NCI-H524 treated with DMSO at 0.1 percent for 48 hours (cell line): Measurements from ENCODE around the gene DPP9.
"Not testable (repeated sequence)": the region's sequence is repeated elsewhere in the genome, so short reads cannot be mapped to it uniquely, and the experiment has no call there.

Source experiments
- DNase-seq: peaks from one replicate; lab custom pipeline; 2025; lab: John Stamatoyannopoulos, UW

The DPP9 gene

DNA sequence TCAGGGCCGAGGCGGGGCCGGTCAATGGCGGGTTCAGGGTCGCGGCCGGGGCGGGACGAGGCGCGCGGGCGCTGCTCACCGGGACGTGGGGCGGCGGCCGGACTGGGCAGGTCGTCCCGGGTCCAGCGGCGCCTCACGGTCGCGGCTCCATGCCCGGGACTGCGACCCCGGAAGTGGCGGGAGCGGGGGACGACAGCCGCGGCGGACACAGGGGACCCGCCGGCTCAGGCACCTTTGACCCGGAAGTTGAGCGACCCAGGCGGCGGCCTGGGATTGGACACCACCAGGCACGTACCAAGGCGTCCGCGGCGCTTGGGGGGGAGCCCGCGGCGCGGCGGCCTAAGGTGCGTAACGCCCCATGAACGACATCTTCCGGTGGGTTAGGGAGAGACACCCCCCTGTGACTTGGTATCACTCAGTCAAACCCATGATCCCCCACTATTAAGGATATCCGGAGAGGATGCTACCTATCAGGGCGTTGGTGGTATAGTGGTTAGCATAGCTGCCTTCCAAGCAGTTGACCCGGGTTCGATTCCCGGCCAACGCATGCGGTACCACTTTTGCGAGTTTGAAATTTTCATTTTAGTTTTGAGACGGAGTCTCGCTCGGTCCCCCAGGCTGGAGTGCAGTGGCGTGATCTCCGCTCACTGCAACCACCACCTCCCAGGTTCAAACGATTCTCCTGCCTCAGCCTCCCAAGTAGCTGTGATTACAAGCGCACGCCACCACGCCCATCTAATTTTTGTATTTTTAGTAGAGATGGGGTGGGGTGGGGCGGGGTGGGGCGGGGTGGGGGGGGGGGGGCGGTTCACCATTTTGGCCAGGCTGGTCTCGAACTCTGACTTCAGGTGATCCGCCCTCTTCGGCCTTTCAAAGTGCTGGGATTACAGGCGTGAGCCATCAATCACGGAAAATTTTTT lies at the start of gene DPP9:
TSS of gene DPP9 (minus strand) at position 248 of the 920 bp plus-strand sequence. CDS start 3,936 bp downstream, outside the sequence.
- DNase-seq = peak; percentile 97

DNA sequence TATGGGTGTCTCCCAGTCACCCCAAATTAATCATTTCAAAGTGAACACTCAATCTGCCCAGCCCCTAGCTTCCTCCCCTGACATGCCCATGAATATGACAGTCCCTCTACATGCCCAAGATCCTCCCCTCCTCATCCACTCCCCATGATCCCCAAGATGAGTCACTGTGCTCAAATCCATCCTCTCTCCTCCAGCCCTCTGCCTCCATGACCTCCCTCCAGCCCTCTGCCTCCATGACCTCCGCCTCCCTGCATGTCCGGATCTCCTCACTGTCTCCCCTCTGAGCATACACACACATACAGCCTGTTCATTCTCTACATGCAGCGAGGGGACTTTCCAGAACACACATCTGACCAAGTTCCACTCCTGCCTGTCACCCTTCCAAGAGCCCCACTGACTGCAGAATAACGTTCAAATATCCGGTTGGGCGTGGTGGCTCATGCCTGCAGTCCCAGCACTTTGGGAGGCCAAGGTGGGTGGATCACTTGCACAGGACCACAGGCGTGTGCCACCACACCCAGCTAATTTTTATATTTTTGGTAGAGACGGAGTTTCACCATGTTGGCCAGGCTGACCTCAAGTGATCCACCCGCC lies 49.5 kb upstream of the DPP9 start:
- DNase-seq = no peak

- no peak for DNase-seq
These were observed 48.9 kb upstream of the DPP9 start for GRCh38 chr19:4772566-4772965.

GRCh38 chr19:4768934-4769777 lies 45.5 kb upstream of the DPP9 start:
- DNase-seq = peak; percentile 68

DNA sequence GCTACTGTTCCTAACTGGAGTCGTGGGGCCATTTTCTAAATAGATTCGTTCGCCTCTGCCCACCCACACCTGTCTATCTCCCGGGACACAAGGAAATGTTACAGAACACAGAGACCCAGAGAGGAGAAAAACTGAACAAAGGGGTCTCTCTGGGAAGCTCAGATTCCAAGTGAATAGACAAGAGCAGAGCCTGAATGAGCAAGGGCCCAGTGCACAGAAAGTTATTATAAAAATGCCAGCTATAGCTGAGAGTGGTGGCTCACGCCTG lies 40.7 kb upstream of the DPP9 start:
- no peak for DNase-seq

GRCh38 chr19:4763021-4763420 lies 39.4 kb upstream of the DPP9 start:
- no peak for DNase-seq

DNA sequence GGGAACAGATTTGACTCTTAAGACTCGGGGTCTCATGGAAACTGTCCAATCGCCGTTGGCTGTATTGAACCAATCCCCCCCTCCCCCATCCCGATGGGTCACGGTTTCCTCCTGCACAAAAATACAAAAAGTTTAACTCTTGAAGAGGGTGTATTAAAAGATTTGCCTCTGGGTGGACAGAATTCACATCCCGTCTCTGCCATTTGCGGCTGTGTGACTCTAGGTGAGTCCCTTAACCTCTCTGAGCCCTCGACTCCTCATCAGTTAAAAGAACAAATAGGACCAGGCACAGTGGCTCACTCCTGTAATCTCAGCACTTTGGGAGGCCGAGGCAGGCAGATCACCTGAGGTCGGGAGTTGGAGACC lies 36.6 kb upstream of the DPP9 start:
- no peak for DNase-seq

DNA sequence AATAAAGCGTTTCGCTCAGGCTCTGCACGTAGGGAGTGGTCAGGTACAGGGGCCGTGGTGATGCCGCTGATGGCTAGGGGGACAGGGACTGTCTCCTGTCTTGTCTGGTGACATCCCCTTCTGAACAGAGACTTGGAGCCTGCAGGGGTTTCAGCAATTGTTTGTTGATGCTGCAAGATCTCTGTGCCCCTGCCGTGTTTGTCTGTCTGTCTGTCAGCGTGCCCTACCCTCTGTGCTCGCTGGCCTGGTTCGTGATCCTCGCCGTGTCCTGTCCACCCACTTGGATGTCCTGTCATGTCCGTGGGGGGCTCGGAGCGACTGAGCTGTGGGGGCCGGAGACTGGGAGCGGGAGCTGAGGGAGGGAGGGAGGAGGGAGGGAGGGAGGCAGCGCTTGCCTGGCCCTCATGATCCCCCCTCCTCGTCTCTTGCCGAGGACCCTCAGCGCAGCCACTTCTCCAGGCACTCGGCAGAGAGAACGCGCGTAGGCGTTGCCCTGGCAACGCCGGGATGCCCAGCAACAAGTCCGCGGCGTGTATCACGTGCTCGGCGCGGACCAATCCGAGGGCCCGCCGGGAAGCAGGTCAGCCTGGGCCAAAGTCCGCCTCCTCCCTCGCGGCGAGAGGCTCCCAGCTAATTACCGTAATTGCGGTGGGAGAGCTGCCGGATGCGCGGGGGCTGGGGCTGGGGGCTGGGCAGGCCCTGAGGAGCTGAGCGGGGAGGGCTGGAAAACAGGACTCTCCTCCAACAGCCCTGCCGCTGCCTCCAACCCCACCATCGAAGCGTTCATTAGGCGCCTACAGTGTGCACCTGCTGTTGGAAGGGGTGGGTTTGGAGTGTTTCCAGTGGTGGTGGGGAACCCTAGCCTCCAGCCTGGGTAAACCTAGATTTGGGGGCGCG lies 36.0 kb upstream of the DPP9 start:
- DNase-seq = peak; percentile 72

GRCh38 chr19:4758659-4759058 lies 35.0 kb upstream of the DPP9 start:
- DNase-seq = no peak

DNA sequence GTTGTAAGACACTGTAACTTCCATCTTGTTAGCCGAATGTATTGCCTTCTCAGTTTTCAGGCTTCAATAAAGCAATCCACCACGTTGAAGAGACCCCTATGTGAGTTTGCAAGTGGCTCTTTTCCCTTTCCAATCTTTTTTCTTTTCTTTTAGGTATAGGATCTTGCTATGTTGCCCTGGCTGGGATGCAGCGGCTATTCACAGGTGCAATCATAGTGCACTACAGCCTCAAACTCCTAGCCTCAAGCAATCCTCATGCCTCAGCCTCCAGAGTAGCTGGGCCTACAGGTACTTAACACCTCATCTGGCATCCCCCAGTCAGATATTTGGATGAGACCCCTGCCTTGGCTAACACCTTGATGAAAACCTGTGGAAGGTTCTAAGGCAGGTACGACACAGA lies 34.4 kb upstream of the DPP9 start:
- DNase-seq = no peak

GRCh38 chr19:4755459-4755858 lies 31.8 kb upstream of the DPP9 start:
- DNase-seq = no peak

DNA sequence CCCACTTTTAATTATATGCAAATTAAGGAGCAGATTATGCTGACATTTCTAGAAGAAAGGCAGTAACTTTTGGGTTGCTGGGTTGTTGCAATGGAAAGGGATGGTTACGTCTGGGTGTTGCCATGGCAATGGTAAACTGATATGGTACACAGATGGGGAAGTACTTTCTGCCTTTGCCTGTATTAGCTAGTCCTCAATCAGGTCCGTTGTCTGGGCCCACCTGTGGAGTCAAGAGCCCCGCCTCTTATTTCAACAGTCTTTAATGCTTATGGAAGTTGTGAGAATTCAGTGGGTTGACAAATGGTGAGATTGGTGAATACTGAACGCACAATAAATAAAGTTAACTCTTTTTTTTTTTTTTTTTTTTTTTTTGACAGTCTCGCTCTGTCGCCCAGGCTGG lies 30.6 kb upstream of the DPP9 start:
- DNase-seq = peak; percentile 90

DNA sequence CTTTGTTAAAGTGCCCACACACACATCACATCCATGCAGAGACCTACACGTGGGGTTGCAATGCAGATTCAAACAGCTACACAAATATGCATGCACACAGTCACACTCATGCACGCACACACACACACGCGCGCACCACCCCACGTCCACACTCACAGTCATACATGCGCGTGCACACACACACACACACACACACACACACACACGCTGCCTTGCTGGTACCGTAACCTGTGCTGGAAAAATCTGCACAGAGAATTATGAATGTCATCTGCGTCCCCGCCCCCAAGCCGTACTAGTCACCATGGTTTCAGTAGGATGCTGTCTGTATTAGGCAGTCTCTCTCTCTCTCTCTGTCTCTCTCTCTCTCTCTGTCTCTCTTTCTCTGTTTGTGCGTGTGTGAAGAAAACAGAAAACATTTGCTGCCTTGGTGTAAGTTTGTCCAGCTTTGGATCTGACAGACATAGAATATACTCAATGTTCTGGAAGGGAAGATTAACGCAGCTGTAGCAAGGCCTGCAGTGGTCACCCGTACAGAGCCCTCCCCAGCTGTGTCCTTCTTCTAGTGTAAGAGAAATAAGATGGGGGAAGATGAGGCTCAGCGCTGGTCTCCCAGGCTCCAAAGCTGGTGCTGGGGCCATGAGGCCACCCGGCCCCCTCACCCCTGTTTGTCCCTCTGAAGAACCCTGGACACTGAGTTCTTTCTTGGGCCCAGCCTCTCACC lies 26.4 kb upstream of the DPP9 start:
- DNase-seq = no peak

GRCh38 chr19:4748589-4748988 lies 24.9 kb upstream of the DPP9 start:
- DNase-seq = no peak

DNA sequence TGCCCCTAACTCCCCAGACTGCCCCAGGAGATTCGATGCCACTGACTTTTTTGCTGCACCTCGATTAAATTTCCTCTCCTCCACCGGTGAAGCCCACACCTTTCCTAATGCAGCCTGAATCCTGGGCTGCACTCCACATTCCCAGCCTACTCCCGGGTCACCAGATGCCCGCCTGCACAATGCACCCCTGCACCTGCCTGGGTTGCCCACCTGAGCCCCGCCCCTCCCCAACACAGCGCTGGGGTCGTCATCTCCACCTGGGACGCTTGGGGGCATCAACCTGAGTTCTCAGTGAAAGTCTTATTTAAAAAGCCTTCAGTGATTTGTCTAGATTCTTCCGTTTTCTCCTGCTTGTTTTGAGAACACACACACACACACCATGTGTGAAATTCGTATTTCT lies 24.5 kb upstream of the DPP9 start:
- no peak for DNase-seq

DNA sequence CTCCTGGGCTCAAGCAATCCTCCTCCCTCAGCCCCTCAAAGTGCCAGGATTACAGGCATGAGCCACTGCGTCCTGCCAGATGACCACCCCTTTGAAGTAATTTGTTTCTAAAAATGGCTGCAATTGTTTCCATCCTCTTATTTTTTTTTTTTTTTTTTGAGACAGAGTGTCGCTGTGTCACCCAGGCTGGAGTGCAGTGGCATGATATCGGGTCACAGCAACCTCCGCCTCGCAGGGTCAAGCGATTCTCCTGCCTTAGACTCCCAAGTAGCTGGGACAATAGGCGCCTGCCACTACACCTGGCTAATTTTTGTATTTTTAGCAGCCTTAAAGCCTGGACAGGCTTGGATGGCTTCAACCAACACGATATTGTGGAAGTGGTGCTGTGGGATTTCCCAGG lies 22.3 kb upstream of the DPP9 start:
- DNase-seq = no peak

DNA sequence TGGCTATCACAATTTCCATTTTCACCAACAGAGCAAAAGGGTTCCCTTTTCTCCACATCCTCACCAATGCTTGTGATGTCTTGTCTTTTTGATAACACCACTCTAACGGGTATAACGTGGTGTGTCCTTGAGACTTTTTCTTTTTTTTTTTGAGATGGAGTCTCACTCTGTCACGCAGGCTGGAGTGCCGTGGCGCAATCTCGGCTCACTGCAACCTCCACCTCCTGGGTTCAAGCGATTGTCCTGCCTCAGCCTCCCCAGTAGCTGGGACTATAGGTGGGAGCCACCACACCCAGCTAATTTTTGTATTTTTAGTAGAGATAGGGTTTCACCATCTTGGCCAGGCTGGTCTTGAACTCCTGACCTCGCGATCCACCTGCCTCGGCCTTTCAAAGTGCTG lies 21.5 kb upstream of the DPP9 start:
- not testable (repeated sequence) for DNase-seq

DNA sequence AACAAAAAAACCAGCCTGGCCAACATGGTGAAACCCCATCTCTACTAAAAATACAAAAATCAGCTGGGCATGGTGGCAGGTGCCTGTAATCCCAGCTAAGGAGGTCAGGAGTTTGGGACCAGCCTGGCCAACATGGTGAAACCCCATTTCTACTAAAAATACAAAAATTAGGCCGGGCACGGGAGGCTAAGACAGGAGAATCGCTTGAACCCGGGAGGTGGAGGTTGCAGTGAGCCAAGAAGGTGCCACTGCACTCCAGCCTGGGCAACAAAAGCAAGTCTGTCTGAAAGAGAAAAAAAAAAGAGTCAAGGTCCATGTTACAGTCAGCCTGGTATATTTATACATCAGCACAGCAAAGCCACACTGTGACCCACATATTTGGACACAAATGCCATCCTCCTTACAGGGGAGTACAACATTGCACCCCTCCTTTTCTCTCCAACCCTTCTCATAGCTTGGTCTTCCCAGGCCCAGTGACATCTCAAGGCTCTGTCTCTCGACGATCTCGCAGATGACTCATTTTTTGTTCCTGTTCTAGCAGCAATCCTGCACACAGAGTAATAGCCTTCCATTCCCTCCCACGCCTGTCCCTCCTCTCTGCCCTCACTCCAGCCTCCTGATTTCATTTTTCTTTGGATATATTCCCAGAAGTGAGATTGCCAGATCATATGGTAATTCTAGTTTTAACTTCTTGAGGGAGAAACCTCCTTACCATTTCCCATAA lies 21.0 kb upstream of the DPP9 start:
- DNase-seq = no peak

- DNase-seq = no peak
These were observed 19.3 kb upstream of the DPP9 start for GRCh38 chr19:4742723-4743646.
